ENCODE data around the gene LRRC41.

DNA sequence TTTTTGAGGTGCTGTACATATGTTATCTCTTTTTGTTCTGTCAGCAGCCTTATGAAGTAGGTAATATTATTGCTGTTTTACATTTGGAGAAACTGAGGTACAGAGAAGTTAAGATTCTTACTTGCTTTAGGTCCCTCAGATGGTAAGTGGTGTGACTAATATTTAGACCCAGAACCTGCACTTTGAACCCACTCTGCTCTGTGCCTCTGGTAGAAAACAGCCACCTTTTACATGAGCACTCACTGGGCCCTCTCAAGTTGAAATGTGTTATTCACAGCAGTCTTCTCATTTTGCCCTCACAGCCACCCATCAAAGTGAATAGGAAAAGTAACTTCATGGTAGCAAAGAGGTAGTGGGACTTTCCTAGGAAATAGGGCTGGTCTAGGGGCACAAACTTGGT is 41.9 kb upstream of the LRRC41 start:
- no peak for TF ChIP-seq POLR2A (IDR thresholded peaks at IDR 0.05; ENCODE audit: low read depth, low read length)
- no peak for TF ChIP-seq TAF1 (IDR thresholded peaks at IDR 0.05; ENCODE audit: low read depth, low read length)
- no peak for TF ChIP-seq SPI1 (IDR thresholded peaks at IDR 0.05; ENCODE audit: low read depth, low read length)
